ENCODE data around the gene KRTAP12-4.
"Not testable (repeated sequence)": the region's sequence is repeated elsewhere in the genome, so short reads cannot be mapped to it uniquely, and the experiment has no call there.

The KRTAP12-4 gene

GRCh38 chr21:44692798-44693512, 38.5 kb upstream of the KRTAP12-4 start:
- H3K4me1 ChIP-seq (ENCODE audit: insufficient read depth, low read length), result no peaks in the 10 kb centered on the region
- no peak for ATAC-seq (ENCODE audit: insufficient read depth, low read depth)

DNA sequence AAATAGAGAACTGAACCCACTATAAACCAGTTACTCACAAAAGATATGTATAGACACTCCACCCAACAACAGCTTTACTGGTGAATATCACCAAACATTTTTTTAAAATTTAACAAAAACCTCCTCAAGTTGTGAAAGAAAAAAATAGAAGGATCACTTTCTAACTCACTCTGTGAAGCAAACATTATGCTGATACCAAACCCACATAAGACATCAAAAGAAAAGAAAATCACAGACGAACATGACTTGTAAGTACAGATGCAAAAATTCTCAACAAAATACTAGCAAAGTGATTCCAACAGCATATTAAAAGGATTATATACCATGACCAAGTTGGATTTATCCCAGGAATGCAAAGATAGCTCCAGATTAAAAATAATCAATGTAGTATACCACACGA, 37.2 kb upstream of the KRTAP12-4 start:
- no peaks in the 10 kb centered on the region for H4K20me1 ChIP-seq (ENCODE audit: insufficient read depth, low read length)
- H3K36me3 ChIP-seq (ENCODE audit: insufficient read depth, low read length), result no peaks in the 10 kb centered on the region
- H3K9me3 ChIP-seq (ENCODE audit: insufficient read depth, low read length, severe bottlenecking), result no peaks in the 10 kb centered on the region
- ATAC-seq (ENCODE audit: insufficient read depth, low read depth) (no peak), DNase-seq (no peak)
- H3K4me1 ChIP-seq (ENCODE audit: insufficient read depth, low read length), result no peaks in the 10 kb centered on the region
- no peaks in the 10 kb centered on the region for H3K27me3 ChIP-seq (ENCODE audit: insufficient read depth, low read length, poor library complexity)
- no peak overlapping the region for H3K27ac ChIP-seq (ENCODE audit: low read length)
- no peaks in the 10 kb centered on the region for H3K79me2 ChIP-seq (ENCODE audit: insufficient read depth, low read length)
- no peak overlapping the region for H3K4me2 ChIP-seq (ENCODE audit: insufficient read depth, low read length)
- no peak overlapping the region for H3K9ac ChIP-seq (ENCODE audit: low read depth, low read length)
- H2AFZ ChIP-seq (ENCODE audit: low read depth, low read length), result no peak overlapping the region
- H3K4me3 ChIP-seq (ENCODE audit: low read depth in 1 of 2, low read length in 2 of 2), result no peak overlapping the region
- no peak for TF ChIP-seq CTCF (IDR thresholded peaks at IDR 0.05; ENCODE audit: borderline replicate concordance, extremely low read depth, low read length, poor library complexity, severe bottlenecking)
- TF ChIP-seq EZH2 (IDR thresholded peaks at IDR 0.05; ENCODE audit: borderline replicate concordance, low read depth, low read length, severe bottlenecking), result no peak

More at GRCh38 chr21:44692798-44693512, 38.5 kb upstream of the KRTAP12-4 start:
- Histone ChIP-seq H3K9ac (ENCODE audit: low read depth, low read length) (no peak overlapping the region), H3K79me2 (ENCODE audit: insufficient read depth, low read length) (no peaks in the 10 kb centered on the region), H3K9me3 (ENCODE audit: insufficient read depth, low read length, severe bottlenecking) (no peaks in the 10 kb centered on the region), H2AFZ (ENCODE audit: low read depth, low read length) (no peak overlapping the region), H3K4me3 (ENCODE audit: low read depth in 1 of 2, low read length in 2 of 2) (no peak overlapping the region), H3K4me2 (ENCODE audit: insufficient read depth, low read length) (no peak overlapping the region), H3K27ac (ENCODE audit: low read length) (no peak overlapping the region), H3K27me3 (ENCODE audit: insufficient read depth, low read length, poor library complexity) (no peaks in the 10 kb centered on the region), H4K20me1 (ENCODE audit: insufficient read depth, low read length) (no peaks in the 10 kb centered on the region; the same call in 1 of the 2 replicates), H3K36me3 (ENCODE audit: insufficient read depth, low read length) (no peaks in the 10 kb centered on the region)
- no peak for DNase-seq
- TF ChIP-seq CTCF (IDR thresholded peaks at IDR 0.05; ENCODE audit: borderline replicate concordance, extremely low read depth, low read length, poor library complexity, severe bottlenecking), result no peak
- TF ChIP-seq EZH2 (IDR thresholded peaks at IDR 0.05; ENCODE audit: borderline replicate concordance, low read depth, low read length, severe bottlenecking), result no peak

GRCh38 chr21:44689740-44690139, 35.3 kb upstream of the KRTAP12-4 start:
- H3K27me3 ChIP-seq (ENCODE audit: insufficient read depth, low read length, poor library complexity); DNase-seq; H3K4me1 ChIP-seq (ENCODE audit: insufficient read depth, low read length); H3K79me2 ChIP-seq (ENCODE audit: insufficient read depth, low read length); H3K4me3 ChIP-seq (ENCODE audit: low read depth in 1 of 2, low read length in 2 of 2); H3K9ac ChIP-seq (ENCODE audit: low read depth, low read length); H3K36me3 ChIP-seq (ENCODE audit: insufficient read depth, low read length); H4K20me1 ChIP-seq (ENCODE audit: insufficient read depth, low read length); H2AFZ ChIP-seq (ENCODE audit: low read depth, low read length); H3K9me3 ChIP-seq (ENCODE audit: insufficient read depth, low read length, severe bottlenecking); H3K27ac ChIP-seq (ENCODE audit: low read length); H3K4me2 ChIP-seq (ENCODE audit: insufficient read depth, low read length); ATAC-seq (ENCODE audit: insufficient read depth, low read depth): not testable (repeated sequence)

DNA sequence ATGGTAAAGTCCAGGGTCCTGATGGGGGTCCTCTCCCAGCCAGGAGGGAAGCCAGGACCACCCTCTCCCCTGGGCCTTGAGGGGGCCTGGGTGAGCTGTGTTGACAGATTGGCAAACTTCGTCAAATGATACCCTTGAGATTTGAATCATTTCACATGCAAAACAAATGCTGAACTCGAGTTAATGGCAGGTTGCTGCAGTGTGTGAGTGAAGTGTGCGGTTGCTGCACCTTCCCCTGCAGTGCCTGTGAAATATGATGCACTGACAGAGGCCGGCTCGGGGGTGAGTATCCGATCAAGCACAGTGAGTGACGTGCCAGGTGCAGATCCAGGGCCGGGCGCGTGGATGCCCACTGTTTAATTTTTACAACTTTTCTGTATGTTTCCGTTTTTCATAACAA, 33.2 kb upstream of the KRTAP12-4 start:
- Histone ChIP-seq H3K79me2 (ENCODE audit: insufficient read depth, low read length) (no peaks in the 10 kb centered on the region), H3K4me1 (ENCODE audit: insufficient read depth, low read length) (no peaks in the 10 kb centered on the region), H3K27me3 (ENCODE audit: insufficient read depth, low read length, poor library complexity) (no peaks in the 10 kb centered on the region), H3K36me3 (ENCODE audit: insufficient read depth, low read length) (no peaks in the 10 kb centered on the region), H3K9me3 (ENCODE audit: insufficient read depth, low read length, severe bottlenecking) (no peaks in the 10 kb centered on the region), H3K4me3 (ENCODE audit: low read depth in 1 of 2, low read length in 2 of 2) (no peak overlapping the region), H4K20me1 (ENCODE audit: insufficient read depth, low read length) (no peaks in the 10 kb centered on the region), H3K27ac (ENCODE audit: low read length) (no peak overlapping the region), H2AFZ (ENCODE audit: low read depth, low read length) (no peak overlapping the region), H3K9ac (ENCODE audit: low read depth, low read length) (no peak overlapping the region), H3K4me2 (ENCODE audit: insufficient read depth, low read length) (no peak overlapping the region)
- ATAC-seq (ENCODE audit: insufficient read depth, low read depth) (no peak), DNase-seq (no peak)
- TF ChIP-seq EZH2 (IDR thresholded peaks at IDR 0.05; ENCODE audit: borderline replicate concordance, low read depth, low read length, severe bottlenecking), result no peak
- TF ChIP-seq CTCF (IDR thresholded peaks at IDR 0.05; ENCODE audit: borderline replicate concordance, extremely low read depth, low read length, poor library complexity, severe bottlenecking), result no peak
